ENCODE measurements around the gene CBFA2T3.

- TF ChIP-seq CTCF (CRISPR knock-in tag; IDR thresholded peaks at IDR 0.05) (no peak), ERF (CRISPR knock-in tag; IDR thresholded peaks at IDR 0.05) (no peak), DPF2 (CRISPR knock-in tag; IDR thresholded peaks at IDR 0.05; ENCODE audit: borderline replicate concordance, low read depth) (no peak), NFE2 (CRISPR knock-in tag; IDR thresholded peaks at IDR 0.05) (no peak), ZNF280B (CRISPR knock-in tag; IDR thresholded peaks at IDR 0.05; ENCODE audit: borderline replicate concordance) (no peak), ZNF891 (CRISPR knock-in tag; IDR thresholded peaks at IDR 0.05) (no peak), ZBTB37 (CRISPR knock-in tag; IDR thresholded peaks at IDR 0.05) (no peak), POLR2A (IDR thresholded peaks at IDR 0.05; ENCODE audit: insufficient read depth in 1 of 2, low read depth in 2 of 2, low read length in 2 of 2) (no peak), SNAI1 (CRISPR knock-in tag; IDR thresholded peaks at IDR 0.05; ENCODE audit: borderline replicate concordance) (no peak), ZNF670 (CRISPR knock-in tag; IDR thresholded peaks at IDR 0.05; ENCODE audit: borderline replicate concordance) (no peak), ZNF577 (CRISPR knock-in tag; IDR thresholded peaks at IDR 0.05; ENCODE audit: borderline replicate concordance, low read depth) (no peak), BRCA1 (CRISPR knock-in tag; IDR thresholded peaks at IDR 0.05) (no peak), ZNF10 (CRISPR knock-in tag; IDR thresholded peaks at IDR 0.05; ENCODE audit: borderline replicate concordance, low read depth) (no peak), KDM5B (CRISPR knock-in tag; IDR thresholded peaks at IDR 0.05; ENCODE audit: borderline replicate concordance) (no peak)
Measured at GRCh38 chr16:88934066-88934667, 42.8 kb downstream of the CBFA2T3 start.

Data from HepG2 (cell line).